ENCODE results near the gene IL1R2. TPM values are rescaled to one million over a fixed set of nuclear protein-coding genes. Genes with fewer than 3 reads are reported as not detected.
"Not testable (repeated sequence)": the region's sequence is repeated elsewhere in the genome, so short reads cannot be mapped to it uniquely, and the experiment has no call there.

The IL1R2 gene
- polyA plus RNA-seq, 1 donor = not detected

DNA sequence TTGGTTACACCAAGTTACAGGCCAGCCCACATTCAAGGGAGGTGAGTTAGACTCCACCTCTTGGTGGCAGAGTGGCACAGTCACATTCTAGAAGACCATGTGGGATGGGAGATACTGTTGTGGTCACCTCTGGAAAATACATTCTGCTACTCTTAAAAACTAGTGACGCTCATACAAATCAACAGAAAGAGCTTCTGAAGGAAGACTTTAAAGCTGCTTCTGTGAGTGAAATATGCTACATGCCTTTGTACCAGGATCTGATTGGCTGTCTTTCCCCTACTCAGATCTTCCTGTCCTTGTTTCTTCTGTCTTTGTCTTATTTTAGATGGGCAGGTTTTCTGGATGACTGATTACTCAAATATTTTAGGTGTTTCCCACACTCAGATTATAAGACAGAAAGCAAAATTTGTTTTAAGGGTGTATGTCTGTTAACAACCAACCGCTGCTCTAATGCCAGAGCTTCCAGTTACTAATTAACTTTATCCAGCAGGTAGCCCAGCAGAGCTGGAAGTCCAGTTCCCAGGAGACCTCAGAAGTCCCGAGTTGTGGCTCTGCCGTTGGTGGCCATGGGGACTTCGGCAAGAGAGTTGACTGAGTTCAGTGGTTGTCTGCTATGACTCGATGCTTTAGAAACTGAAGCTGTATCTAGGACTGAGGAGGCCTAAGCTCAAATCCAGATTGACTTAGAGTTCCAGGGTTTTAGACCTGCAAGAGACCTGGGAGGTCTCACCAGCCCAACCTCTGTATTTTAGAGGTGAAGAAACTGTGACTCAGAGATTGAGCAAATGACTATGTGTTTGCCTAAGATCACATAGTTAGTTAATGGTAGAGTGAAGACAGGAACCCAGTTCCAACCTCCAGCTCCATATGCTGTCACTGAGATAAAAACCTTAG is 7.4 kb downstream of the IL1R2 start:
- no peak for DNase-seq (ENCODE audit: low read depth)

DNA sequence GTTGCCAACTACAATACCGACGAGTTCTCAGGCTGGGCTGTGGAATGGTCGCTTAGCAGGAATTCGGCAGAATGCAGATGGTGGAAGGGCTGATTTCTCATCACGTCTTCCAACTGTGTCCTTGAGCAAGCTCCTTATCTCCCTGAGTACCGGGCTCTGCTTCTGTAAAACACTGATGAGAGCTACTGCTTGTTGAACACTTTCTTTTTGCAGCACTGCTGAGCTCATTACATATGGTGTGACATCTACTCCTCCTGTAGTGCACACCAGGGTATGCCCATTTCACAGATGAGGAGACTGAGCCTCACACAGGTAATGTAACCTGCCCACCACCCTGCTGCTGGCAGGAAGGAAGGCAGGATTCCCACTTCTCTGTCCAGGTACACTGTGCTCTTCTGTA is 8.3 kb downstream of the IL1R2 start:
- DNase-seq (ENCODE audit: low read depth) = no peak

DNA sequence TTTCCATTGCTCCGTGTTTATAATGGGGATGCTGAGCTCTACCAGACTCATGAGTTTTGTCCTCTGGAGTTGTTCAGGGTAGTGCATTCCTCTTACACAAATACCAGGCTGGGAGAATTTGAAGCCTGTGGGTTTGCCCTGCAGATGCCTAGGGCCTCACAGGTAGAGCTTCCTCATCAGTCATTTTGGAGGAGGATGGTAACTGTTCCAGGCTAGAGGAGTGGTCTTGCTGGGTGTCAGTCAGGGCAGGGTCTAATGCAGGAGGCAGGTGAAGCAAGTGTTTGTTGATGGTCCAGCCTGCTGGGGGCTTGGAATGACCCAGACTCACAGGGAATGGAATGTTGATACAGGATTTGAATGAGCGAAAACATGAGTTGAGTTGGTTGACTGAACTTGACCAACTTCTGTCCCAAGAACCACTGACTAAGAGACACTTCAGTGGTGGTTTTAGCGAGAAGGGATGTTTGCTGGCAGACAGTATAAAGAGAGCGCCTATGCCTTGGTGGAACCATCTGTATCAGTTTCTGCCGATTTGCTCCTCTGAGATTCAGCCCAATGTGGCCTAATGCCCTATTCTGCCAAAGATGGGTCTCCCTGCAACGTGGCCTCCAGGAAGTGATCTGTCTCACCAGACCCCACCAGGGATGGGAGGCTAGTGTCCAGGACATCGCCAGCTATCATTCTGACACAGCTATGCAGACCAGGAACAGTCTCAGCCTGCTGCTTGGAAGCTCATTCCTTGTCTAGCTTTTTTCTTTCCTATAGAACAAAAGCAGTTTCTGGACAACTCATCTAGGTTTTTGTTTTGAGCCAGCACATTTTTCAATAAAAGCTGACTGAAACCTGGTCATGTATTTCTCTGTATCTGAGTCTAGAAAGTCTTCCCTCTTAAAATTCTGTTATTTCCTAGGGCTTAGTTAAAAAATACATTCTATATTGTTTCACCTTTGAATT is 9.3 kb downstream of the IL1R2 start:
- DNase-seq (ENCODE audit: low read depth) = no peak

GRCh38 chr2:102001767-102002142 is 10.0 kb downstream of the IL1R2 start:
- no peak for DNase-seq (ENCODE audit: low read depth)

DNA sequence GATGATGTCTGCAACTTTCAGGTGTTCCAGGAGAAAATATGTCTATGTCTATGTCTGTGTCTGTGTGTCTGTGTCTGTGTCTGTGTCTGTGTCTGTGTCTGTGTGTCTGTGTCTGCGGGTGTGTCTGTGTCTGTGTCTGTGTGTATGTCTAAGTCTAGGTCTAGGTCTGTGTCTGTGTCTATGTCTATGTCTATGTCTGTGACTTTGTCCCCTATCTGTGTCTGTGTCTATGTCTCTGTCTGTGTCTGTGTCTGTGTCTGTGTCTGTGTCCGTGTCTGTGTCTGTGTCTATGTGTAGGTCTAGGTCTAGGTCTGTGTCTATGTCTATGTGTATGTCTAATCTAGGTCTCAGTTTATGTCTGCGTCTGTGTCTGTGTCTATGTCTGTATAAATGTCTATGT is 10.5 kb downstream of the IL1R2 start:
- DNase-seq (ENCODE audit: low read depth) = no peak

DNA sequence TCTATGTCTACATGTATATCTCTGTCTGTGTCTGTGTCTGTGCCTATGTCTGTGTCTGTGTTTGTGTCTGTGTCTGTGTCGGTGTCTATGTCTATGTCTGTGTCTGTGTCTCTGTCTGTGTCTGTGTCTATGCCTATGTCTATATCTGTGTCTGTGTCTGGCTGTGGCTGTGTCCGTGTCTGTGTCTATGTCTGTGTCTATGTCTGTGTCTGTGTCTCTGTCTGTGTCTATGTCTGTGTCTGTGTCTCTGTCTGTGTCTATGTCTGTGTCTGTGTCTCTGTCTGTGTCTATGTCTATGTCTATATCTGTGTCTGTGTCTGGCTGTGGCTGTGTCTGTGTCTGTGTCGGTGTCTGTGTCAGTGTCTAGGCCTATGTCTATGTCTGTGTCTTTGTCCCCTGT is 11.1 kb downstream of the IL1R2 start:
- DNase-seq (ENCODE audit: low read depth) = not testable (repeated sequence)

DNA sequence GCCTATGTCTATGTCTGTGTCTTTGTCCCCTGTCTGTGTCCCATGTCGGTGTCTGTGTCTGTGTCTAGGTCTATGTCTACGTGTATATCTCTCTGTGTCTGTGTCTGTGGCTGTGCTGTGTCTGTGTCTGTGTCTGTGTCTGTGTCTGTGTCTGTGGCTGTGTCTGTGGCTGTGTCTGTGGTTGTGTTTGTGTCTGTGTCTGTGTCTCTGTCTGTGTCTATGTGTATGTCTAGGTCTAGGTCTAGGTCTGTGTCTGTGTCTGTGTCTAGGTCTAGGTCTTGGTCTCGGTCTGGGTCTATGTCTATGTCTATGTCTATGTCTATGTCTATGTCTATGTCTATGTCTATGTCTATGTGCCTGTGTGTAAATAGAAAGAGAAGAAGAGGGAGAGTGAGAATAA is 11.9 kb downstream of the IL1R2 start:
- no peak for DNase-seq (ENCODE audit: low read depth)

DNA sequence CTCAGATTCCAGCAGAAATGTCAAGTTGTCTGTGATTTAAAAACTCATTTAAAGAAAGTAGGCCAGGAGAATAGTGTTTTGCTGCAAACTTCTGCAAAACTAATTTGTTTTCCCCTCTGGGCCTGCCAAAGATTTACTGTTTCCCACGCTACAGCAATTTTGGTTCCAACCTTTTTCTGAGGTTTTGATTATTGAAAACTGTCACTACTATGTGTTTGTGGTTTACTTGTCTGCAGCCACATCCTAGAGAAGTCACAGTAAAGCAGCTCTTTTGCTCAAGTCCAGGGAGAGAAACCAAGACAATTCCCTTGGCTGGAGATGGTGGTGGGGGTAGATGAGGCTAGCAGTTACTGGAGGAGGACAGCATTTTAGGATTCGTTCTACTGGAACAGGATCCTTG is 12.8 kb downstream of the IL1R2 start:
- DNase-seq (ENCODE audit: low read depth) = no peak

GRCh38 chr2:102005449-102005848 is 13.7 kb downstream of the IL1R2 start:
- no peak for DNase-seq (ENCODE audit: low read depth)

DNA sequence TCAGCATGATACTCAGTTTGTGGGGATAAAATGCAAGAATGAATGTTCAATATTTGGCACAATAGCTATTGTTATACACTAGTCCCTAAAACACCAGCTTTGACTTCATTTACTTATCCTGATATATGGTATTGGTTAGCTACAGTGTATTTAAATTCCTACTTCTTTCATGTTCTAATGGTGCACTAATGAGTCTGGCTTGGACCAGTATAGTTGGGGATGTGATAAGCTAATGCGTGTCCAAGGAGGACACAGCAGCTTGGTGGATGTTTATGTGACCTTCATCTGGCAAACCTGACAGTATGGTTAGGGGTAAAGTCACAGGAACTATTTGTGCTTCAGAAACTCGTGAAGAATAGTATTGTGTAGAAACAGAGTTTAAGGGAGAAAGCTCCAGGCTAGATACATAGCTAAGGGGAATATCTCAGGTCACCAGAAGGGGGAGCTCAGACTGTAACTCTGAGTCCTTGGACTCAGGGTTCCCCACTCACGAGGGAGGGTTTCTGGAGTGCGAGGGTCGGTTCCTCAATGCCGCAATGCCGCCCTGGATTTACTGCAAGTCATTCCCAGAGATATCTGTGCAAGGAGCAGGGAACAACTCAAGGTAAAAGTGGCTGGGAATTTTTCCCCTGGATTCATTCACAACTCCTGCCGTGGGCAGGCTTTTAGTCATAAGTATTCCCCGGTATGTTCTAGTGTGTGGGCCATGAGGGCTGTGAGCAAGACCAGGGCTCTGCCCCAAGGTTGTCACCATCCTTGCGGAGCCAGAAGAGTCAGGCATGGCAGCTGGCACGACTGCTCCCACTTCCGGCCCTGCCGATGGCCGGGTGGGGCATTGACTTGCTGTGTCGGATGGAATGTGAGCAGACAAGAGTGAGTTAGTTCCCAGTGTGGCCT is 14.5 kb downstream of the IL1R2 start:
- no peak for DNase-seq (ENCODE audit: low read depth)

- DNase-seq (ENCODE audit: low read depth) = no peak
Measured at GRCh38 chr2:102006886-102007278, 15.1 kb downstream of the IL1R2 start.

GRCh38 chr2:102008490-102008889 is 16.7 kb downstream of the IL1R2 start:
- DNase-seq (ENCODE audit: low read depth) = no peak

DNA sequence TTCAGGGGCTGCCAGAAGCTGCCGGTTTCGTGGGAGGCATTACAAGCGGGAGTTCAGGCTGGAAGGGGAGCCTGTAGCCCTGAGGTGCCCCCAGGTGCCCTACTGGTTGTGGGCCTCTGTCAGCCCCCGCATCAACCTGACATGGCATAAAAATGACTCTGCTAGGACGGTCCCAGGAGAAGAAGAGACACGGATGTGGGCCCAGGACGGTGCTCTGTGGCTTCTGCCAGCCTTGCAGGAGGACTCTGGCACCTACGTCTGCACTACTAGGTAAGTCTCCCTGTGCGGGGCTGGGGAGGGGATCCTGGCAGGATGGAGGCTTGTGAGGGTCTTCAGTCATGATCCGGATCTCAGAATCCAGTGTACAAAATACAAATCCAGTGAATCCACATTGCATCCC is 17.8 kb downstream of the IL1R2 start:
- no peak for DNase-seq (ENCODE audit: low read depth)

- no peak for DNase-seq (ENCODE audit: low read depth)
Measured at GRCh38 chr2:102010902-102011301, 19.1 kb downstream of the IL1R2 start.

GRCh38 chr2:102012061-102012614 is 20.4 kb downstream of the IL1R2 start:
- DNase-seq (ENCODE audit: low read depth) = no peak

- DNase-seq (ENCODE audit: low read depth) = no peak
Measured at GRCh38 chr2:102013206-102014040, 21.7 kb downstream of the IL1R2 start.

GRCh38 chr2:102014041-102014345 is 22.2 kb downstream of the IL1R2 start:
- DNase-seq (ENCODE audit: low read depth) = no peak

GRCh38 chr2:102015399-102015798 is 23.6 kb downstream of the IL1R2 start:
- no peak for DNase-seq (ENCODE audit: low read depth)

DNA sequence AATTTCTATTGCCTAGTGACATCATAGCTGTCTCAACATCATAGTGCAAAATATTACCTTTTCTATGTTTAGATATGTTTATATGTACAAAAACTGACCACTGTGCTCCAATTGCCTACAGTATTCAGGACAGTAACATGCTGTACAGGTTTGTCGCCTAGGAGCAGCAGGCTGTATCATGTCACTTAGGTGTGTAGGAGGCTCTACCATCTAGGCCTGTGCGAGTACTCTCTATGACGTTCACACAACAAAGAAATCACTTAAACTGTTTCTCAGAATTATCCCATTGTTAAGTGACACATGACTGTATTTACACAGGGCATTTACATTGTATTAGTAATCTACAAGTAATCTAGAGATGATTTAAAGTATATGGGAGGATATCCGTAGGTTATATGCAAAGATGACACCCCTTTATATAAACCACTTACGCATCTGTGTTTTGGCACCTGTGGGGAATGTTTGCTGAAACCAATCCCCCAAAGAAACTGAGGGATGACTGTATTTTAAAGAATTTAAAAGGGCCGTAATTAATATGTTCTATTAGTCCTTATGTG is 24.7 kb downstream of the IL1R2 start:
- no peak for DNase-seq (ENCODE audit: low read depth)

GRCh38 chr2:102018823-102019445 is 27.2 kb downstream of the IL1R2 start:
- no peak for DNase-seq (ENCODE audit: low read depth)
